Stimulated activated CD8-positive, alpha-beta memory T cell treated with anti-CD3 and anti-CD28 coated beads, Interleukin-15, amount 100 ng/mL, for 24 hours (primary cell): Measurements from ENCODE around the gene SHISA2.

Experiments
- DNase-seq: peaks from one replicate; pipeline ENCODE4 v3.0.0-alpha.2; 2020; ENCODE audit warnings: low read depth

The SHISA2 gene

DNA sequence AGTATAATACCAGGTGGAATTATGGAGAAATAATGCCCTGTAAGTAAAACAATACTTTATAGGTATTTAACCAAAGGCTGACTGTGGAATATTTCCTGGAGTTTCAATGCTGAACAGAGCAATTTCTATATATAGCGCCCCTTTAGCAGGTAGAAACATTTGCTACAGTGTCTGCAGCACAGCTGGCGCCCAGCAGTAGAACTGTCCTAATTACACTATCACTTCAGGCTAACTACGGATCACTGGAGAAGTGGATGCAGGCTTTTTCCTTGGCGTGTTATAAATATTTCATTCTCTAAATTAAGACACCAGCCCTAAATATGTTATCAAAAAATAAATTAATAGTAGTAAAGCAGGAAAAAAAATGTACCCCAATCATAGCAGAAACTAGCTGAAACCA, 3.1 kb downstream of the SHISA2 start:
- DNase-seq, result no peak

DNA sequence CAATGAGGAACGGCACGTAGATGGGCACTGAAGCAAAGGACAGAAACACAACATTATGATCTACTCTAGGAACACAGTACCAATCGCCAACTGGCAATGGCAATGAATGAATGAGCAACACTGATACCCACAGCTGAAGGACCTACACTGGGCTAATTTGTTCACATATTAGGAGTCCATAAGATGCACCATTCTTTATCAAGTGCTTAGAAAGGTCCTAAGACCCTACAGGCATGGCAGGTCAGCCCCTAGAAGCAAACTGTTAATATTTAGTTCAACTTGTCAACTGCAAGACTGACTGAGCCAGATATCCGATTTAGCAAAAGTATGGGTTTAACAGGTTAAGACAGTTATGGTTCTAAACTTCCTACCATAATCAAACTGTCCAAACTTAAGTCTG, 4.8 kb downstream of the SHISA2 start:
- no peak for DNase-seq

DNA sequence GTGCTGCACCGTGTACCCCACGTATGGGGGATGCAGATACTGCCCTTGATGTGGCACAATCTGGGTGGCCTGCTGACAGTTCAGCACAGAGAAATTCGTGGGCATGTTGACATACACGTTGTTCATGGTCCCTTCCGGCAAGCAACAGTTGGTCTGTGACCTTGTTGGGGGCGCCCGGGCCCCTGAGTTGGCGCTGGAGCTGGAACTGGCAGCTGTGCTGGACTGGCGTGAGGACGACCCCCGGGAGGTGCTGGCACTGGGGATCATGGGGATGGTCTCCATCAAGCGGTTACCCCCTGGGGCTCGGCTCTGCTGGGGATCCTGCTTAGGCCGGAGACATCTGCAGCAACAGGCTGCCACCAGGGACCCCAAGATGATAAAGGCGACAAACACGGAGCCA, 5.2 kb downstream of the SHISA2 start:
- no peak for DNase-seq

DNA sequence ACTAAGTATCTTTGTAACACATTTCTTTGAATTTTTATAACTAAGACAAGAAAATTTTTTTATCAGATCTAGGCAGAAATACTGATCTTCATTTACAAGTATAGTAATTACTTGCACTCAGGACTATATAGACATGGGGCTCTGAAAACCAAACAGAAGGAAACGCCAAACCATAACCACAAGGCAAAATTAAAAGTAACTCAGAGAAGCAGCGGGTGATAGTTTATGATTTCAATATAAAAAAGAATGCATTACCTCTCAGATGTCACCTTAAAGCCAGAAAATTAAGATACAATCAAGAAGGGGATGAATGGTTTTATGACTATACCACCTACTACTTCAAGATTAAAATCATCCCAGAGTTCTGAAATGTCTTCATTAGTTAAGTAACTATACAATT, 6.7 kb downstream of the SHISA2 start:
- DNase-seq, result no peak

DNA sequence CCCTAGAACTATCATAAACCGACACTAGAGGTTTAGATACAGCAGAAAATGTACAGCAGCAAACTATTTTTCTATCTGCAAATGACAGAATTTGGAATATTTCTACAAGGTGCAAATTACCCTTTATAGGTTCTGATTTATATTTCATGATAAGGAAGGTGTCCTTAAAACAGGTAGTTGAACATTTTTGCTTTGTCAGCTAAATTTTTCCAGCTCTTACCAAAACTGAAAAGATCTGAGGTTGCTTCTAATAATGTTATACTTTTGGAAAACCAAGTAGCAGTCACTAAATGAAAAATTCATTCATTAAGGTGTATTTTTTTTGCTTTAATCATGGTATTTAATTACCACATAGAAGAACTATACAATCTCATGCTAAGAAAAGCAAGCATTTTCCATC, 9.0 kb downstream of the SHISA2 start:
- DNase-seq, result no peak

DNA sequence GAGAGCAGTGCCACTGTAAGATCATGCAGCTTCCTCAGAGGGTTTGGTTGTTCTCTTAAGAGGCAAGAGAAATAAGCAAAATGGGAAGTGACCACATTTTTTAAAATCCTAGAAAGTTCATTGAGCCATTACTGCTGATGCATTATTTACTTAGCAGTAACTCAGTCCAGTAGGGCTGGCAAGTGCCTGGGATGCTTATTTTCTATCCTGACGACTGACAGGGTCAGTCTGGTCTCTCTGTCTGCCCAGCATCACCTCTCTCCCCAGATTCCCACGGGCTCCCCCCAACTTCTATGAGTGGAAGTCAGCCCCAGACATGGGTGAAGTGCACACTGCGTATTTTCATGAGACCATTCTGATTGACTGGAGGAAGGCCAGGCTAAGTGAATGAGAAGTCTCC, 10.4 kb downstream of the SHISA2 start:
- no peak for DNase-seq

DNA sequence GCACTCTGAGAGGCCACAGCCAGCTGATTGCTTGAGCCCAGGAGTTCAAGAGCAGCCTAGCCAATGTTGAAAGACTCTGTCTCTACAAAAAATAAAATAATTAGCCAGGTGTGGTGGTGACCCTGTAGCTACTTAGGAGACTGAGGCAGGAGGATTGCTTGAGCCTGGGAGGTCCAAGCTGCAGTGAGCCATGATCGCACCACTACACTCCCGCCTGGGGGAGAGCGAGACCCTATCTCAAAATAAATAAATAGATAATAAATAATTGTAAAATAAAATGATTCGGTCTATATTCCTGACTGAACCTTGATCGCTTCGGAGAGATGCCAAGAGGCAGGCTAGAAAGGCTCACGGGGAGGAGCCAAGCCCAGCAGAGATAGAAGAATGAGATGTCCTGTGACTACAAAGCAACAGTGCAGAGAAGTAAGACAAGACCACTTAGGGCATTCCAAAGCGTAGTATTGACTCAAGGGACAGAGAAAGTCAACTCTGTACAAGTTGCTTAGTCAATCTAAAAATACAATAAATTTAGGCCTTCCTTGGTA, 12.8 kb downstream of the SHISA2 start:
- DNase-seq, result no peak

DNA sequence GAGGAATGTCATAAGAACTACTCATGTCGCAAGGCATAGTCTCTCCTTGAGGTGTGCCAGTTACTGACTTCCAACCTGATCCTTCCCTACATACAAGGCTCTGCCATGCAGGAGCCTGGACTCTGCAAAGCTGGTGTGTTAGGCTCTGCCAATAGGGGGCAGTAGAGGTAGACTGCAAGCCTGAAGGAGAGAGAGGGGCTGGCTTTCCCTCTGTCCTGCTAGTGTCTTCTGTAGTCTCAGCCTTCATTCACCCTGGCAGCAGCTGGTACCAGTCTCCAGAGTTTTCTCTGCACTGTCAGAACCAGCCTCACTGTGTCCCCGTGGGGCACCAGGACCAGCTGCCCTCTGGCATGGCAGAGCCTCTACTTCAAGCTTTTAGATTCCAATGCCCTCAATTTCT, 14.5 kb downstream of the SHISA2 start:
- no peak for DNase-seq

DNA sequence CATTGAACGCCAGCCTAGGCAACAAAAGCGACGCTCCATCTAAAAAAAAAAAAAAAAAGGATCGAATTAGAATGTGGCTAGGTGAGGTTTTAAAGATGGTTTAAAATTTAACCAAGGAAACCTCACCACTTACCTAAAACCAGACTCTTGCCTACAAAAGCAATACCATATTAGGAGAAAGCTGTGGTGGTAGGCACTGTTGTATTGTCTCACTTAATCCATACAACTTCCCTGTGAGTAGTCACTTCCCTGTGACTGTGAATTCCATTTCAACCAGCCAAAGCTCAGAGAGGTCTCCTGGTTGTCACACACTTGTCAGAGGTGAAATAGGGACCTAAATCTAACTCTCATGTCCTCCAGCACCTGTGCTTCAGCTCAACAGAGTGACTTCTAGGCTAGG, 15.4 kb downstream of the SHISA2 start:
- no peak for DNase-seq

DNA sequence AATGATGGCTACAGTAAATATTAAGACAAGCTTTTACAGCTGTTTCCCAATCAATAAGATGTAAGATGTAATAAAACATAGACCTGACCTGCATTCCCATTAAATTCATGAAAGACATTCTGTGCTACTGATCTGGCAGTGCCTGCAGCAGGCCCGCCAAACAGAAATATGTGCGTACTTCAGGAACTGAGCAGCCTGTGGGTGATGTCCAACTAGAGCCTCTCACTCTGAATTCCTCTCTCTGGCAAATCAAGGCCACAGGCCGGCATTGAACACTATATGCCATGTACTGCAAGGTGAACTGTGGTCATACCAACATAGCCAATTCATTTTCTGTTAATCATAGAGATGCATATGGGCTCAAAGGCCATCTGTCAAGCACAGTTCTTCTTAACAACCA, 17.8 kb downstream of the SHISA2 start:
- no peak for DNase-seq

DNA sequence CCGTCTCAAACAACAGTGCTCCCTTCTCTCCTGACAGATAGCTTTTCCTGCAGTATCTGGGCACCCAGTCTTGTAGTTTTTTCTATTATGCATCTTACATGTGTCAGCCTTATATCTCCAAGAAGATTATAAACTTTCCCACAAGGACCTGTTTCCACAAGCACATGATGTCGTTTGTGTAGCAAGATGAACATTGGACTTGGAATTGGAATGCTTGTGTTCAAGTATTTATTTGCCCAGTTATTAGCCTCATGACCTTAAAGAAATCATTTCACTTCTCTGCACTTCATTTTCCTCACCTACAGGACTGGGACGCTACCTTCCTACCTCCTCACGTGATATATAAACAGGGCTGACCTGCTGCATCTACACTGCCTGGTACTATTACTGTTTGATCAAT, 21.5 kb downstream of the SHISA2 start:
- DNase-seq, result no peak

DNA sequence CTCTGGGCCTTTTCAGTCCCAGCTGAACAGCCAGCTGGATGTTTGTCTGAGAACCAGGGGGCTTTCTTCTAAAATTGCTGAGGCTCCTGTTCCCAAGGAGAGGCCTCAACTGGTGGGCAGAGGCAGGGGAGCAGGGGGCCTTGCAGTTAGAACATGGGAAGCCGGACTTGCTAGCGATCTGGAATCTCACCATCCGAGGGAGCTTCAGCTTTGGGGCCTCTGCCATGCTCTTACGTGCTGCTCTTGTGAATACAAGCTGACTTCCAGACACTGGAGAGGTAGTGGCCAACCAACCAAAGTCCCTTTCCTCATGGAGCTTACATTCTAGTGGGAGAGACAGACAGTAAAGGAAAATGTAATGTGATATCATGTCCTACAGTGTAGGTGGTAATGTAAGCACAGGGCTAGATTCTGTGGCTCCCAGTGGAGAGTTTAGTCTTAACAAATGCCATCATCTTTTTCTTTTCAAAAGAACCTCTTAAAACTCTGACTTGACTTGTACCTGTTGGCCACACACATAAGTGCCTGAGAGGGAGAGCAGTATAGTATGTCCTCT, 22.2 kb downstream of the SHISA2 start:
- no peak for DNase-seq

DNA sequence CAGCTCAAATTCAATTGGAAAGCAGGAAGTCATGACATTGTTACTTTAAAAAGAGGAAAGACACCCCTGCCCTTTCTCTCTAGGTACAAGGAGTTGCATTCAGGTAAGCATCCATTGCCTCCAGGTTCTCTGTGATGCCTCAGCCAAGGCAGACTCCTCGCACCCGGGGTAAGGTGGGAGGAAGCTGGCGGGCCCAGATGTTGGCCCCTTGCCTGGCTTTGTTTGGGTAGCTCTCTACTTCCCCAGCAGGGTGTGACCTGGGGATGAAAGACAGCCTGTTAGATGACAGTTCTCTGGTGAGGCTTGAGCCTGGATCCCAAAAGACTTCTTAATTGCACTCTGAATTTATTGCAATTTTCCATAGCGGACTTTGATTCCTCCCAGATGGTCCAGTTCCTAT, 25.6 kb downstream of the SHISA2 start:
- DNase-seq, result no peak

DNA sequence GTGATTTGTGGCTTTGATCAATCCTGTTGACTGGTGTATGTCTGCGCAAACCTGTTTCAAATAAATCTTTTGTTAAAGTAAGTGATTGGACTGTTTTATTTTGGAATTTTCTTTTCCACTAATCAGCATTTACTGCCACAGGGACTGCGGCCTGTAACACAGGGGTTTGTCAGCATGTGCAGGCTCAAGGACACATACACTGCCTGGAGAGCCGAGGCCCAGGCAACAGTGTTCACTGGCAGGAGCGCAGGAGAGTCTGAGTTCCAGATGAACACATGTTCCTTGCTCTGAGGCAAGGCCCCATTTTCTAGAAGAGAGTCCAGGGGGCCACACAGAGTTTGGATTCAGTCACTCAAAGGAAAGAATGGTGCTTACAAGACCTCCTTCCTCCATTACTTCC, 26.0 kb downstream of the SHISA2 start:
- DNase-seq, result no peak

DNA sequence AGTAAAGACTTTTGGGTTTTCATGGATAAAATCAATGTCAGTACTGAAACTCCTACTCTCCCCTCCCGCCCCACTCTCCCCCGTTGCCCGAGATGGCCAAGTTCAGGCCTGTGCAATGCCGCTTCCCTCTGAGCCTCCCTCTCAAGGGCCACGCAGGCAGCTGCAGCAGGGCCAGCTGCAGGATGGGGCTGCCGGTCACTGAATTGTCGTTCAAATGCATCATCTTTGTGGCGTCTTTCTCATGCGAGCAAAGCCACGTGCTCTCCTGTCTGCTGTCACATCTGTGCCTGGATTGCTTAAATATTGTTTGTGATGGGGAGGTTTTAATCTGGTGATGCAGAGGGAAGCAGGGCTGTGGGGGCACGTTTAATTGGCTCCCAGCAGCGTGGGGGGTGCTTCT, 26.6 kb downstream of the SHISA2 start:
- DNase-seq, result no peak

DNA sequence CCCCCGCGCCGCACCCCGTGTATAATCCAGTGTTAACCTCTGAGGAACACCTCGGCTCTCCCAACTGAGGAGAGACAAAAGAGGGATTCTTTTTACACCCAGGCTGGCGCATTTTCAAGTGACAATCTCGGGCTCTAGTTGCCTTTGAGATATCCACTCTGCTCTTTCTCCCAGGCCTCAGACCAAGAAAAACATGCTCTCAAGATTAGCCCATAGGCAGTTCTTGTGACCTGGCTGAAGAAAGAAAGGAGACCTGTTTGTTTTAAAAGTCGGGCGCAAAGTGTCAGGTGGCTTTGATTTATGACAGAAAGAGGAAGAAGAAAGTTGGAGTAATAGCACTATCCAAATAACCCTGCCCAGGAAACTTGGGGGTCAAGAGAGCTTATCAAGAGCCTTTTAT, 27.3 kb downstream of the SHISA2 start:
- no peak for DNase-seq

DNA sequence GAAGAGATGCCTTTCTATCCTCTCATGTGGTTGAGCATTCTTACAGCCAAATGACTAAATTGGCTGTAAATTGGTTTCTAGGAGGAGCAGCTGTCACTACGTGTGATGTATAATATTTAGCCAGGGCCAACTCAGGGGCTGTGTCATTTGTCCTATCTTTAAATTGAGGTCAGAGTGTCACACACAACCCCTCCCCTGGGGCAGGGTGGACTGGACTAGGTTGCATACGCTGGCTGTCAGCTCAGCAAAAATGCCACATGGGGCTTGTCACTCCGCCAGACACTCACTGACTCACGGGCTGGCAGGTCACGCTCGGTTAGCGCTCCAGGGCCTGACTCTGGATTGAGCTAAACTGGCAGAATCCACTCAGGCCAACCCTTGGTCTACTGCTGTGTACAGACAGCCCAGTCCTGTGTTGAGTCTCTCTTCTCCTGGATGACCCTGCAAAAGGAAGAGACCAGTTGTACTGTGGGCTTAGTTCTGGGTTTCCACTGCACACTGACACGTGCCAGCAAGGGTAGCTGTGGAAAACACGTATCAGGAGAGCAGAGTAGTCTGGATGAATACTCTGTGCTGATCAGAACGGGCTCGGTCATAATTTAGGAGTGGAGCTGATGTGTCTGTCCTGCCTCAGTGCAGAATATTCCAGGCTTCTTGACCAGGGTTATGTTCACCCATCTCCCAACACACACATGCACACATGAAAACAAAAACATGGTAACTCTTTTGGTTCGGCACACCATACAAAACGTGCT, 29.1 kb downstream of the SHISA2 start:
- DNase-seq, result no peak

DNA sequence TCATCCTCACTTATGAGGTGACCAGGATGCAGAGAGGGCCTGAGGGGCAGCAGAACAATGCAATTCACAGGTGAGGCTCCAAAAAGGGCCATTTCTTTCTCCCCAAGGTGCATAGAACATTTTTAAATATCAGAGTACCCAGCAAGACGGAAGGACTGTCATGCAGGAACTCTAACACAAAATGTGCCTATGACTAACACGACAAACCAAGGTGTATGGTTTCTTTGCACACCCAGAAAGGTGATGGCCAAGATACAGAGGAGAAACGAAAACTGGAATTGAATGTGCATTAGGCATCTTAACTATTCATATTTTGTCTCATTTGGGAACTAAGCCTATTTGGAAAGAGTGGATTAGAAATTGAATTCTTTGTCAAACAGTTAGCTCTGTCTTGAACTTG, 29.9 kb downstream of the SHISA2 start:
- DNase-seq, result no peak

DNA sequence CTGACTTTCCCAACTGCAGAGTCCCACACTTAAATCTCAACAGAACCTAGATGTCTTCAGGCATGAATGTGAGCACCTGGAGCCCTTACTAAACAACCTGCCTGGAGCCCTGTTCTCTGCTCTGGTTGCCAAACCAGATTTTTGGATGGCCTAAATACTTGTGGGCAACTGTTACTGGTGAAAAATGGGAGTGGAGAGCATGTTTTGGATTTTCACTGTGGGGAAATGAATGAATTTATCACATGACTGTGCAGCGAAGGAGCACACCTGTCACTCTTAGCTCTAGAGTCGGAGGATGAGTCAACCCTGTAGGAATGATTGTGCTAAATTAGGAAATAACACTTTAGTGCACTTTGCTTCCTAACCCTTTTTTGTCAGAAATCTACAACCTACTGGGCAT, 30.3 kb downstream of the SHISA2 start:
- no peak for DNase-seq

DNA sequence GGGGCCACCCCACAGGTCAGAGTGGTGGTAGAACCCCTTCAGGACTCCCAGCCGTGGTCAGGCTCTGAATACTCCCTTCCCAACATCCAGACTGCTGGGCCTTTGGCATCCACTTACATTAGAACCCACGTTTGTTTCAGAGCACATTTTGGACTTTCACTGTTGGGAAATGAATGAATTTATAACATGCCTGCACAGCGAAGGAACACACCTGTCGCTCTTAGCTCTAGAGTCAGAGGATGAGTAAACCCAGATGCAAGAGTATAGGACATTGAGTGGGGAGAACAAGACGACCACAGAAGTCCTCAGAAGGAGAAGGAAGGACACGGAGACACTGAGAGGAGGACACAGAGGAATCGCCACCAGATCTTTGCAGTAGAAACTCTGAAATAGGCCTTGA, 30.9 kb downstream of the SHISA2 start:
- no peak for DNase-seq

DNA sequence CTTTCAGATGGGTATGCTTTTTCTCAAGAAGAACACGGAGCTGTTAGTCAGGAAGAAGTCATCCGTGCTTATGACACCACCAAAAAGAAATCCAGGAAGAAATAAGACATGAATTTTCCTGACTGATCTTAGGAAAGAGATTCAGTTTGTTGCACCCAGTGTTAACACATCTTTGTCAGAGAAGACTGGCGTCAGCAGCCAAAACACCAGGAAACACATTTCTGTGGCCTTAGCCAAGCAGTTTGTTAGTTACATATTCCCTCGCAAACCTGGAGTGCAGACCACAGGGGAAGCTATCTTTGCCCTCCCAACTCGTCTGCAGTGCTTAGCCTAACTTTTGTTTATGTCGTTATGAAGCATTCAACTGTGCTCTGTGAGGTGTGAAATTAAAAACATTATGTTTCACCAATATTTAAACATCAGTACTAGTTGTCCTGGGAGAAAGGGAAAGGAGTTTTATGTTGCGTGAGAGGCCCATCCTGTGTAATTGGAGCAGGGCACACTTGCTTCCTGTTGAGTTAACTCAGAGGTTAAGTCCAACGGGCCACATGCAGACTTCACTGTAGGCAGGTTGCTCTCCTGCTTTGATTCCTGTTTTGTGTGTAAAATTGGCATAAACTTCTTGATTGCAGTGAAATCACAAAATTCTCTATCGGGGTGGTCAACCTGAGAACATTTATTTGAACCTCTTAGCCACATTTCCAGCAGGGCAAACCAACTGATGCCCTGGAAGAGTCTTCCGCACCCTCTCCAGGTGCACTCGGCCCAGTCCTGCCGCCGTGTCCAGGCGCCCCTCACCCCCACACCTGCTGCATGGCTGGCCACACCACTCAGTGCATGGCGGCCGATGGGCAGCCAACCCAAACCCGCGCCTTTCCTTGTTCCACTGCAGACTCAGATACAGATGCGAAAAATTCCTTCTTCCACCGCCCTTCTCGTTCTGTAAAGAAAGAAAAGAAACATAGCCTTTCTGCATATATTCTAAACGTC, 31.6 kb downstream of the SHISA2 start:
- DNase-seq, result no peak

DNA sequence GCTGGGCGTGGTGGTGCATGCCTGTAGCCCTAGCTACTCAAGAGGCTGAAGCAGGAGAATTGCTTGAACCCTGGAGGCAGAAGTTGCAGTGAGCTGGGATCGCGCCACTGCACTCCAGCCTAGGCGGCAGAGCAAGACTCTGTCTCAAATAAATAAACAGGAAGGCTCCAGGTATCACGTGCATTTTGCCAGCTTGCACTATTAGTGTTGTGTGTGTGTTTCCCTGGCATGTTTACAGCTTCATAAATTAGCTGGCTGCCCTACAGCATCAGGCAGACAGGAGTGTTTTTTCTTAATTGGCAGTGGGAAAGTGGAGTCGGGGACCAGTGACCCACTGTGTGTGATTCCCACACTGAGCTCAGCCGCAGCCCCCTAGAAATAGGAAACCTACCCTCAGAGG, 32.6 kb downstream of the SHISA2 start:
- DNase-seq, result no peak
